ENCODE results near the gene BTBD6. TPM values are rescaled to one million over a fixed set of nuclear protein-coding genes. Genes with fewer than 3 reads are reported as not detected.

Gene BTBD6
- total RNA-seq, 2 experiments from 2014 or later: 36.9 to 37.6 TPM

DNA sequence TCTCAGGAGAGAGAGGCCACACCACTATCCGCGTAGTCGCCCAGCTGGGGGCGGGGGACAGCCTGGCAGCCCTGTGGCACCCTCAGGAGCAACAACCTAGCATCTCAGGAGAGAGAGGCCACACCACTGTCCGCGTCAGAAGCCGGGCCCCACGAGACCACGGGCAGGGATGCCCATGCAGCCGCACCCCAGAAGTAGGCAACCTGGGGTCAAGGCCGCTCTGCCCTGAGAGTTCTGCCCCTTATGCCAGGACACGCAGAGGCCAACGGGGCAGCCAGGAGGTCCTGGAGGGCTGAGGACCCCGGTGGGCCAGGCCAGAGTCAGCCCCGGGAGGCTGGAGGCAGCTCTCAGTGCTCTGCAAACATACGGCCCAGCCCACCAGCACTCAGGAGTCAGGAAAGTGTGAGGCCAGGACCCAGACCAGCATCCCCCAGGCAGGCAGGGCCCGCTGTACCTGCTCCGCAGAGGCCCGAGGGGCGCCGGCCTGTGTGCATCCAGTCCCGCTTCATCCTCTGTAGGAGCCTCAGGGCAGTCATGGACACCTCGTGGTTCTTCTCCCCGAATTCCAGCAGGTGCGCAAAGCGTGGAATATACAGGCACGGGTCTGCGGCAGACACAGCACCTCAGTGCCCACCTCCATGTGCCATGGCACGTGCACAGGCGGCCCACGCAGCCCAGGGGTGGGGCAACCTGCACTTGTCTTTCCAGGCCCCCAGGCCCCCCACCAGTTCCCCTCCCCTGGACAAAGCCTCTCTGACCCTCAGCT, 7.3 kb upstream of the BTBD6 start:
- H3K27me3 ChIP-seq (ENCODE audit: control insufficient read depth in 1 of 2, insufficient read depth in 2 of 2, low read length in 2 of 2): no peaks in the 10 kb centered on the region
- DNase-seq: no peak
- ChIA-PET CTCF (no interaction called here), POLR2A (no interaction called here)
- H3K4me3 ChIP-seq (ENCODE audit: low read length): no peak overlapping the region
- no peaks in the 10 kb centered on the region for H3K9me3 ChIP-seq (ENCODE audit: control insufficient read depth in 1 of 2, insufficient read depth in 1 of 2, low read length in 2 of 2)
- no peak for ATAC-seq (ENCODE audit: poor library complexity)
- TF ChIP-seq, protein P1, sequence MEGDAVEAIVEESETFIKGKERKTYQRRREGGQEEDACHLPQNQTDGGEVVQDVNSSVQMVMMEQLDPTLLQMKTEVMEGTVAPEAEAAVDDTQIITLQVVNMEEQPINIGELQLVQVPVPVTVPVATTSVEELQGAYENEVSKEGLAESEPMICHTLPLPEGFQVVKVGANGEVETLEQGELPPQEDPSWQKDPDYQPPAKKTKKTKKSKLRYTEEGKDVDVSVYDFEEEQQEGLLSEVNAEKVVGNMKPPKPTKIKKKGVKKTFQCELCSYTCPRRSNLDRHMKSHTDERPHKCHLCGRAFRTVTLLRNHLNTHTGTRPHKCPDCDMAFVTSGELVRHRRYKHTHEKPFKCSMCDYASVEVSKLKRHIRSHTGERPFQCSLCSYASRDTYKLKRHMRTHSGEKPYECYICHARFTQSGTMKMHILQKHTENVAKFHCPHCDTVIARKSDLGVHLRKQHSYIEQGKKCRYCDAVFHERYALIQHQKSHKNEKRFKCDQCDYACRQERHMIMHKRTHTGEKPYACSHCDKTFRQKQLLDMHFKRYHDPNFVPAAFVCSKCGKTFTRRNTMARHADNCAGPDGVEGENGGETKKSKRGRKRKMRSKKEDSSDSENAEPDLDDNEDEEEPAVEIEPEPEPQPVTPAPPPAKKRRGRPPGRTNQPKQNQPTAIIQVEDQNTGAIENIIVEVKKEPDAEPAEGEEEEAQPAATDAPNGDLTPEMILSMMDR (IDR thresholded peaks at IDR 0.05): no peak
- no peaks in the 10 kb centered on the region for H3K9me3 Mint-ChIP-seq
- H3K4me1 Mint-ChIP-seq (ENCODE audit: low read depth): peaks cover 7% of the 10 kb centered on the region
- H3K27me3 Mint-ChIP-seq: no peaks in the 10 kb centered on the region
- no peak overlapping the region for H3K4me3 Mint-ChIP-seq
- no peak overlapping the region for H3K27ac ChIP-seq (ENCODE audit: low read depth in 1 of 2, low read length in 2 of 2)
- peaks cover 19% of the 10 kb centered on the region for H3K36me3 ChIP-seq (ENCODE audit: insufficient read depth, low read length)
- peaks cover 3% of the 10 kb centered on the region for H3K4me1 ChIP-seq (ENCODE audit: insufficient read depth, low read length)
- peaks cover 11% of the 10 kb centered on the region for H3K36me3 Mint-ChIP-seq (ENCODE audit: low read depth)
- intact Hi-C loops (cut with DNase I, micrococcal nuclease): no loop called here
- H3K27ac Mint-ChIP-seq: no peak overlapping the region

DNA sequence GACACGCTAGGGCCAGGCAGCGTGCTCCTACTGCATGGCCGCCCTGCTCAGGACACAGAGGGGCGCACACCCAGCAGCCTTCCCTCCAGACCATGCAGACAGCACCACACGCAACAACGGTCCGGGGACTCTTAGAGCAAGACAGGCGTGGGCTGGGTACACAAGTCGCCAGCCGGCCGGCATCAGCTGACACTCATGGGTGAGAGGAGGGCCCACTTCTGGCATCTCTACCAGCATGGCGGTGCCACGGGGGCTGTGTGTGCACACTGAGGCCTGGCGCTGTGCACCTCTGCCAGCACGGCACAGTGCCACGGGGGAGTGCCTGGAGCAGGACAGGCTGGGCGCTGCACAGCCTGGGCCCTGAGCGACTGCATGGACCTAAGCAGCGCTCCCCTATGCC, 6.7 kb upstream of the BTBD6 start:
- Mint-ChIP-seq H3K36me3 (ENCODE audit: low read depth) (peaks cover 11% of the 10 kb centered on the region), H3K9me3 (no peaks in the 10 kb centered on the region), H3K27ac (no peak overlapping the region), H3K4me1 (ENCODE audit: low read depth) (peaks cover 8% of the 10 kb centered on the region), H3K4me3 (no peak overlapping the region), H3K27me3 (no peaks in the 10 kb centered on the region)
- TF ChIP-seq, protein P1 (IDR thresholded peaks at IDR 0.05): no peak
- H3K27me3 ChIP-seq (ENCODE audit: control insufficient read depth in 1 of 2, insufficient read depth in 2 of 2, low read length in 2 of 2): no peaks in the 10 kb centered on the region
- intact Hi-C loops (cut with DNase I, micrococcal nuclease): no loop called here
- H3K36me3 ChIP-seq (ENCODE audit: insufficient read depth, low read length): peaks cover 19% of the 10 kb centered on the region
- CTCF ChIA-PET: no interaction called here
- no peak for DNase-seq
- H3K9me3 ChIP-seq (ENCODE audit: control insufficient read depth in 1 of 2, insufficient read depth in 1 of 2, low read length in 2 of 2): no peaks in the 10 kb centered on the region
- no peak for ATAC-seq (ENCODE audit: poor library complexity)
- no peak overlapping the region for H3K27ac ChIP-seq (ENCODE audit: low read depth in 1 of 2, low read length in 2 of 2)
- POLR2A ChIA-PET: no interaction called here
- peaks cover 3% of the 10 kb centered on the region for H3K4me1 ChIP-seq (ENCODE audit: insufficient read depth, low read length)
- no peak overlapping the region for H3K4me3 ChIP-seq (ENCODE audit: low read length)

DNA sequence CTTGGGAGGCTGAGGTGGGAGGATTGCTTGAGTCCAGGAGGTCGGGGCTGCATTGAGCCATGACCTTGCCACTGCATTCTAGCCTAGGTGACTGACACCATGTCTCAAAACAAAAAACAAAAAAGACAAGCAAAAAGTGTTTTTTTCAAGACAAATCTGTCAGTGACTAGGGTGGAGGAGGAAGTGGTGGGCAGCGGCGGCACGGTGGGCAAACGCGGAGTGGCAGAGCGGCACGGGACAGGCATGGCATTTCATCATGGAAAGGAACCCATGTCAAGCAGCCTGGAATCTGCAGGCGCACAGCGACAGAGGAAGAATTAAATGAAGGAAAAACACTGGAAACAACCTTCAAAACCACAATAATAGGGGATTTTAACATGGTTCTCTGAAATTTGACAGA, 4.0 kb upstream of the BTBD6 start:
- Histone ChIP-seq H3K27ac (ENCODE audit: low read depth in 1 of 2, low read length in 2 of 2) (no peak overlapping the region), H3K36me3 (ENCODE audit: insufficient read depth, low read length) (peaks cover 19% of the 10 kb centered on the region), H3K27me3 (ENCODE audit: control insufficient read depth in 1 of 2, insufficient read depth in 2 of 2, low read length in 2 of 2) (no peaks in the 10 kb centered on the region), H3K4me1 (ENCODE audit: insufficient read depth, low read length) (peaks cover 22% of the 10 kb centered on the region), H3K9me3 (ENCODE audit: control insufficient read depth in 1 of 2, insufficient read depth in 1 of 2, low read length in 2 of 2) (no peaks in the 10 kb centered on the region), H3K4me3 (ENCODE audit: low read length) (no peak overlapping the region)
- Mint-ChIP-seq H3K27ac (no peak overlapping the region), H3K27me3 (no peaks in the 10 kb centered on the region), H3K4me1 (ENCODE audit: low read depth) (peaks cover 23% of the 10 kb centered on the region), H3K9me3 (no peaks in the 10 kb centered on the region), H3K36me3 (ENCODE audit: low read depth) (peaks cover 13% of the 10 kb centered on the region), H3K4me3 (peak overlapping the region; percentile 54)
- CTCF ChIA-PET: no interaction called here
- POLR2A ChIA-PET: no interaction called here
- intact Hi-C loops (cut with DNase I, micrococcal nuclease): no loop called here
- TF ChIP-seq, protein P1 (IDR thresholded peaks at IDR 0.05): no peak
- ATAC-seq (ENCODE audit: poor library complexity) (no peak), DNase-seq (no peak)
